K562 (cell line): ENCODE measurements around the gene TBC1D25. TPM values are rescaled to one million over a fixed set of nuclear protein-coding genes. Genes with fewer than 3 reads are reported as not detected.
A peak's percentile ranks its signal among the peaks of the same experiment; 100 is the strongest.

Source experiments
- ARID3A ChIP-seq: IDR thresholded peaks from 2 replicates; pipeline ENCODE4 v1.6.1; 2012; ENCODE audit warnings: low read depth, low read length, improper control_type of control experiment, borderline replicate concordance
- BHLHE40 ChIP-seq: IDR thresholded peaks from 2 replicates; pipeline ENCODE4 v1.6.1; 2011; ENCODE audit warnings: low read length, improper control_type of control experiment
- DPF2 ChIP-seq: fragments of 450-650 bp; IDR thresholded peaks from 2 replicates; pipeline ENCODE4 v1.6.1; 2016
- EP400 ChIP-seq: fragments of 450-650 bp; IDR thresholded peaks from 2 replicates; pipeline ENCODE4 v1.6.1; 2017; ENCODE audit warnings: antibody characterized with exemption, mild to moderate bottlenecking, moderate library complexity
- ERF ChIP-seq: fragments of 450-650 bp; formaldehyde crosslinking; IDR thresholded peaks from 2 replicates; pipeline ENCODE4 v1.4.0; 2020; ENCODE audit warnings: mild to moderate bottlenecking, mixed read lengths
- GTF2F1 ChIP-seq: IDR thresholded peaks from 2 replicates; pipeline ENCODE4 v1.6.1; 2011; ENCODE audit warnings: low read depth, low read length, improper control_type of control experiment
- HNRNPLL ChIP-seq: fragments of 200-400 bp; formaldehyde crosslinking; IDR thresholded peaks from 2 replicates; pipeline ENCODE4 v1.6.1; 2017; ENCODE audit warnings: low read length, low read depth, mild to moderate bottlenecking; ENCODE audit not compliant: poor library complexity, severe bottlenecking
- MAFK ChIP-seq: IDR thresholded peaks from 2 replicates; pipeline ENCODE4 v1.6.1; 2011; ENCODE audit warnings: low read length, improper control_type of control experiment
- PBX2 ChIP-seq, 2 experiments: IDR thresholded peaks in 1 of 2; conservative IDR thresholded peaks in 1 of 2; 2 replicates each; pipeline ENCODE4 v1.6.1; 2016; ENCODE audit warnings: low read depth in 2 of 2, mild to moderate bottlenecking in 1 of 2, missing compliant biosample characterization in 1 of 2, missing genetic modification characterization in 1 of 2, moderate library complexity in 1 of 2
- POLR3A ChIP-seq: IDR thresholded peaks from 2 replicates; pipeline ENCODE4 v1.6.1; 2011; ENCODE audit warnings: borderline replicate concordance, mild to moderate bottlenecking, moderate library complexity; ENCODE audit not compliant: insufficient read length, insufficient read depth; ENCODE audit errors: extremely low read depth
- PRPF4 ChIP-seq: fragments of 200-400 bp; formaldehyde crosslinking; IDR thresholded peaks from one replicate; pipeline ENCODE4 v1.6.1; 2017; ENCODE audit warnings: low read length, low read depth, mild to moderate bottlenecking; ENCODE audit not compliant: insufficient read depth, poor library complexity, severe bottlenecking
- RNF2 ChIP-seq: sonication (generic); IDR thresholded peaks from 2 replicates; pipeline ENCODE4 v1.6.1; 2016
- SOX6 ChIP-seq: fragments of 450-650 bp; IDR thresholded peaks from 2 replicates; pipeline ENCODE4 v1.6.1; 2014; ENCODE audit warnings: mild to moderate bottlenecking
- SRSF9 ChIP-seq: fragments of 200-400 bp; formaldehyde crosslinking; IDR thresholded peaks from 2 replicates; pipeline ENCODE4 v1.6.1; 2017; ENCODE audit warnings: low read depth, low read length, borderline replicate concordance
- U2AF1 ChIP-seq: fragments of 200-400 bp; formaldehyde crosslinking; optimal IDR thresholded peaks from 2 replicates; pipeline ENCODE3; 2017; ENCODE audit warnings: mild to moderate bottlenecking, low read depth, low read length, moderate library complexity
- ZFX ChIP-seq: sonication (generic); formaldehyde crosslinking; IDR thresholded peaks from 2 replicates; pipeline ENCODE4 v1.8.0; 2022; ENCODE audit warnings: mild to moderate bottlenecking, missing genetic modification reagents, moderate library complexity
- ZNF239 ChIP-seq: fragments of 250-450 bp; sonication (Bioruptor Pico); IDR thresholded peaks from 2 replicates; pipeline ENCODE4 v1.4.0; 2020; ENCODE audit warnings: mild to moderate bottlenecking
- ZNF57 ChIP-seq: fragments of 450-650 bp; formaldehyde crosslinking; IDR thresholded peaks from 2 replicates; pipeline ENCODE4 v1.4.0; 2020; ENCODE audit warnings: mild to moderate bottlenecking, moderate library complexity
- ZNF717 ChIP-seq: fragments of 250-450 bp; sonication (Bioruptor Pico); IDR thresholded peaks from 2 replicates; pipeline ENCODE4 v1.5.0; 2021
- ZSCAN29 ChIP-seq: fragments of 450-650 bp; IDR thresholded peaks from 2 replicates; pipeline ENCODE4 v1.6.1; 2017
- polyA plus RNA-seq, 8 experiments: library from polyadenylated mRNA; depleted of rRNA in 4 of 8; stranded (reverse) in 5 of 8; unstranded in 3 of 8; fragments of >200 nt; fragmentation: Nextera tagmentation in 2 of 8; fragmentation: Illumina TruSeq in 1 of 8; extraction: Ambion mirVana in 2 of 8; extraction: Trizol in 1 of 8; gene quantifications; 2 replicates each; pipeline versions ENCODE4 v1.2.1 to v1.2.3, GENCODE V29; 2011 to 2014; ENCODE audit warnings: inconsistent platforms in 1 of 8, missing spikeins in 1 of 8
- total RNA-seq, 7 experiments: library from RNA; depleted of rRNA in 6 of 7; stranded (reverse); fragments of >200 nt in 6 of 7; fragmentation: Illumina TruSeq in 2 of 7; extraction: Trizol in 2 of 7; gene quantifications; 2 replicates each; pipeline versions ENCODE4 v1.2.1 to v1.2.3, GENCODE V29; 2011 to 2021; ENCODE audit warnings: low replicate concordance in 1 of 7
- TF ChIP-seq, protein P1 (sequence below): sonication (generic); formaldehyde crosslinking; IDR thresholded peaks from 2 replicates; pipeline ENCODE4 v1.8.0; 2022; ENCODE audit warnings: mild to moderate bottlenecking, missing genetic modification reagents
- TF ChIP-seq, protein P2 (sequence below): fragments of 250-450 bp; sonication (Bioruptor Pico); IDR thresholded peaks from 2 replicates; pipeline ENCODE4 v1.5.0; 2021

Gene TBC1D25
- total and polyA plus RNA-seq, 9 of the 15 experiments (the other 6 are each of a cell fraction or from before 2014, with no cell fraction given) = 0.62 to 10.6 (median 3.9) TPM

- TF ChIP-seq SOX6 (0 out of 2 replicates have a peak, but pooled peaks have one; percentile 18), POLR3A (no peak), PRPF4 (no peak), MAFK (no peak), ZNF239 (CRISPR knock-in tag) (no peak), DPF2 (no peak), EP400 (peak; percentile 100), ERF (CRISPR knock-in tag) (no peak), RNF2 (peak; percentile 80), PBX2 (CRISPR knock-in tag; IDR thresholded peaks at IDR 0.05; ENCODE audit: low read depth) (no peak), PBX2 (tag; conservative IDR thresholded peaks at IDR 0.05; ENCODE audit: low read depth) (no peak), ZSCAN29 (no peak), ARID3A (no peak), SRSF9 (no peak), ZFX (CRISPR knock-in tag) (peak; percentile 83), BHLHE40 (no peak), GTF2F1 (no peak), HNRNPLL (peak; percentile 81), ZNF717 (CRISPR knock-in tag) (no peak), U2AF1 (no peak), ZNF57 (no peak)
- TF ChIP-seq, protein P1, sequence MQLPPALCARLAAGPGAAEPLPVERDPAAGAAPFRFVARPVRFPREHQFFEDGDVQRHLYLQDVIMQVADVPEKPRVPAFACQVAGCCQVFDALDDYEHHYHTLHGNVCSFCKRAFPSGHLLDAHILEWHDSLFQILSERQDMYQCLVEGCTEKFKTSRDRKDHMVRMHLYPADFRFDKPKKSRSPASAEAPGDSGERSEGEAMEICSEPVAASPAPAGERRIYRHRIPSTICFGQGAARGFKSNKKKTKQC (CRISPR knock-in tag) = peak; percentile 93; the same call in 1 of the 2 replicates
- TF ChIP-seq, protein P2, sequence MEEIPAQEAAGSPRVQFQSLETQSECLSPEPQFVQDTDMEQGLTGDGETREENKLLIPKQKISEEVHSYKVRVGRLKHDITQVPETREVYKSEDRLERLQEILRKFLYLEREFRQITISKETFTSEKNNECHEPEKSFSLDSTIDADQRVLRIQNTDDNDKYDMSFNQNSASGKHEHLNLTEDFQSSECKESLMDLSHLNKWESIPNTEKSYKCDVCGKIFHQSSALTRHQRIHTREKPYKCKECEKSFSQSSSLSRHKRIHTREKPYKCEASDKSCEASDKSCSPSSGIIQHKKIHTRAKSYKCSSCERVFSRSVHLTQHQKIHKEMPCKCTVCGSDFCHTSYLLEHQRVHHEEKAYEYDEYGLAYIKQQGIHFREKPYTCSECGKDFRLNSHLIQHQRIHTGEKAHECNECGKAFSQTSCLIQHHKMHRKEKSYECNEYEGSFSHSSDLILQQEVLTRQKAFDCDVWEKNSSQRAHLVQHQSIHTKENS (CRISPR knock-in tag) = no peak
Observed at GRCh38 chrX:48574270-48575266, 35.1 kb downstream of the TBC1D25 start, which contains the start of gene RBM3 (continued).
